Tibial nerve (tissue), 4 donors: ENCODE data around the gene SERPINE1. TPM values are rescaled to one million over a fixed set of nuclear protein-coding genes. Genes with fewer than 3 reads are reported as not detected.
A peak's percentile ranks its signal among the peaks of the same experiment; 100 is the strongest.

Source experiments
- DNase-seq, 2 donors: peaks; one replicate each; pipeline ENCODE4 v3.0.0-alpha.2; 2019; ENCODE audit warnings: low spot score in 2 of 2
- H3K27ac ChIP-seq, 4 donors: fragments of 200-600 bp; sonication (generic) in 3 of 4; one replicate each; pipeline ENCODE4 v1.5.1; 2017 to 2019; ENCODE audit warnings: mild to moderate bottlenecking in 1 of 4
- H3K27me3 ChIP-seq, 2 donors: fragments of 200-600 bp; sonication (generic) in 1 of 2; one replicate each; pipeline versions ENCODE4 v1.5.1 to v1.6.0; 2017 to 2019
- H3K36me3 ChIP-seq, 3 donors: fragments of 200-600 bp; sonication (generic); one replicate each; pipeline ENCODE4 v1.5.1; 2018 to 2019
- H3K4me1 ChIP-seq, 4 donors: fragments of 200-600 bp; sonication (generic) in 3 of 4; one replicate each; pipeline ENCODE4 v1.5.1; 2017 to 2019
- H3K4me3 ChIP-seq, 4 donors: fragments of 200-600 bp; sonication (generic) in 3 of 4; one replicate each; pipeline ENCODE4 v1.5.1; 2017 to 2019; ENCODE audit warnings: mild to moderate bottlenecking in 1 of 4, moderate library complexity in 1 of 4
- H3K9me3 ChIP-seq, 4 donors: fragments of 200-600 bp; sonication (generic) in 3 of 4; one replicate each; pipeline ENCODE4 v1.5.1; 2017 to 2019
- EP300 ChIP-seq, 2 donors: sonication (generic); formaldehyde crosslinking; IDR thresholded peaks; one replicate each; pipeline ENCODE4 v1.6.1; 2017; ENCODE audit warnings: antibody characterized with exemption in 2 of 2, mild to moderate bottlenecking in 1 of 2
- POLR2A ChIP-seq, 2 donors: fragments of 450-650 bp; IDR thresholded peaks; one replicate each; pipeline ENCODE4 v1.6.1; 2017; ENCODE audit warnings: antibody characterized with exemption in 2 of 2, mild to moderate bottlenecking in 2 of 2, moderate library complexity in 2 of 2
- WGBS, 2 donors: methylation state at CpG; one replicate each; pipeline ENCODE4 v1.1.5; 2018; 5-methylcytosine and 5-hydroxymethylcytosine counted together
- total RNA-seq, 4 donors: library from RNA; depleted of rRNA; stranded (reverse); fragments of >200 nt; gene quantifications; one replicate each; pipeline ENCODE4 v1.1.0, GENCODE V29; 2016
- TF ChIP-seq, protein P1 (sequence below), 5 experiments: fragments of 200-600 bp in 3 of 5; fragments of 450-650 bp in 2 of 5; sonication (generic) in 3 of 5; IDR thresholded peaks; one replicate each; pipeline ENCODE4 v1.5.1; 2016 to 2019; ENCODE audit warnings: antibody characterized with exemption in 5 of 5, mild to moderate bottlenecking in 3 of 5, moderate library complexity in 2 of 5

Gene SERPINE1
- total RNA-seq = 10 to 100 TPM in 2 of 4 donors, 1 to 10 TPM in 2; 3.3 to 13.9 (median 8.1) TPM

DNA sequence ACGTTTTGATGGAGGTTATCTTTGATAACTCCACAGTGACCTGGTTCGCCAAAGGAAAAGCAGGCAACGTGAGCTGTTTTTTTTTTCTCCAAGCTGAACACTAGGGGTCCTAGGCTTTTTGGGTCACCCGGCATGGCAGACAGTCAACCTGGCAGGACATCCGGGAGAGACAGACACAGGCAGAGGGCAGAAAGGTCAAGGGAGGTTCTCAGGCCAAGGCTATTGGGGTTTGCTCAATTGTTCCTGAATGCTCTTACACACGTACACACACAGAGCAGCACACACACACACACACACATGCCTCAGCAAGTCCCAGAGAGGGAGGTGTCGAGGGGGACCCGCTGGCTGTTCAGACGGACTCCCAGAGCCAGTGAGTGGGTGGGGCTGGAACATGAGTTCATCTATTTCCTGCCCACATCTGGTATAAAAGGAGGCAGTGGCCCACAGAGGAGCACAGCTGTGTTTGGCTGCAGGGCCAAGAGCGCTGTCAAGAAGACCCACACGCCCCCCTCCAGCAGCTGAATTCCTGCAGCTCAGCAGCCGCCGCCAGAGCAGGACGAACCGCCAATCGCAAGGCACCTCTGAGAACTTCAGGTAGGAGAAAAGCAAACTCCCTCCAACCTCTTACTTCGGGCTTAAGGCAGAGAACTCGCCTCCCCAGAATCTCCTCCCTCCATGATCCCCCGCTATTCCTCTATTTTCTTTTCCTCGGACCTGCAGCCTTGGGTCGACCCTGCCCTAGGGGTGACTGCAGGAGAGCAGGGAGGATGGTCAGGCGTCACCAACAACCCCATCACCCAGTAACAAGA lies at the start of gene SERPINE1:
TSS of gene SERPINE1 (plus strand) at position 454 of the 809 bp plus-strand sequence. CDS start 1,290 bp downstream, outside the sequence.
- Histone ChIP-seq H3K4me1 (peaks cover 0 to 54% (median 22%) of the 10 kb centered on the region in 4 donors), H3K9me3 (no peaks in the 10 kb centered on the region), H3K4me3 (peak within 1 kb of the TSS in 3 of 4 donors; percentile 8 to 33 (median 16)), H3K36me3 (no peaks in the 10 kb centered on the region), H3K27me3 (no peaks in the 10 kb centered on the region), H3K27ac (peak within 1 kb of the TSS; percentile 29 to 81 (median 66))
- 6 to 7% methylated on average over 19 to 22 of the region's 22 CpGs for WGBS, 2 donors
- DNase-seq = peak; percentile 80 to 92
- TF ChIP-seq, protein P1, sequence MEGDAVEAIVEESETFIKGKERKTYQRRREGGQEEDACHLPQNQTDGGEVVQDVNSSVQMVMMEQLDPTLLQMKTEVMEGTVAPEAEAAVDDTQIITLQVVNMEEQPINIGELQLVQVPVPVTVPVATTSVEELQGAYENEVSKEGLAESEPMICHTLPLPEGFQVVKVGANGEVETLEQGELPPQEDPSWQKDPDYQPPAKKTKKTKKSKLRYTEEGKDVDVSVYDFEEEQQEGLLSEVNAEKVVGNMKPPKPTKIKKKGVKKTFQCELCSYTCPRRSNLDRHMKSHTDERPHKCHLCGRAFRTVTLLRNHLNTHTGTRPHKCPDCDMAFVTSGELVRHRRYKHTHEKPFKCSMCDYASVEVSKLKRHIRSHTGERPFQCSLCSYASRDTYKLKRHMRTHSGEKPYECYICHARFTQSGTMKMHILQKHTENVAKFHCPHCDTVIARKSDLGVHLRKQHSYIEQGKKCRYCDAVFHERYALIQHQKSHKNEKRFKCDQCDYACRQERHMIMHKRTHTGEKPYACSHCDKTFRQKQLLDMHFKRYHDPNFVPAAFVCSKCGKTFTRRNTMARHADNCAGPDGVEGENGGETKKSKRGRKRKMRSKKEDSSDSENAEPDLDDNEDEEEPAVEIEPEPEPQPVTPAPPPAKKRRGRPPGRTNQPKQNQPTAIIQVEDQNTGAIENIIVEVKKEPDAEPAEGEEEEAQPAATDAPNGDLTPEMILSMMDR (IDR thresholded peaks at IDR 0.05) = peak; percentile 5 to 40 (median 10)
- TF ChIP-seq EP300 (IDR thresholded peaks at IDR 0.05) (peak in 1 of 2 donors; percentile 76), POLR2A (IDR thresholded peaks at IDR 0.05) (peak; percentile 62)

DNA sequence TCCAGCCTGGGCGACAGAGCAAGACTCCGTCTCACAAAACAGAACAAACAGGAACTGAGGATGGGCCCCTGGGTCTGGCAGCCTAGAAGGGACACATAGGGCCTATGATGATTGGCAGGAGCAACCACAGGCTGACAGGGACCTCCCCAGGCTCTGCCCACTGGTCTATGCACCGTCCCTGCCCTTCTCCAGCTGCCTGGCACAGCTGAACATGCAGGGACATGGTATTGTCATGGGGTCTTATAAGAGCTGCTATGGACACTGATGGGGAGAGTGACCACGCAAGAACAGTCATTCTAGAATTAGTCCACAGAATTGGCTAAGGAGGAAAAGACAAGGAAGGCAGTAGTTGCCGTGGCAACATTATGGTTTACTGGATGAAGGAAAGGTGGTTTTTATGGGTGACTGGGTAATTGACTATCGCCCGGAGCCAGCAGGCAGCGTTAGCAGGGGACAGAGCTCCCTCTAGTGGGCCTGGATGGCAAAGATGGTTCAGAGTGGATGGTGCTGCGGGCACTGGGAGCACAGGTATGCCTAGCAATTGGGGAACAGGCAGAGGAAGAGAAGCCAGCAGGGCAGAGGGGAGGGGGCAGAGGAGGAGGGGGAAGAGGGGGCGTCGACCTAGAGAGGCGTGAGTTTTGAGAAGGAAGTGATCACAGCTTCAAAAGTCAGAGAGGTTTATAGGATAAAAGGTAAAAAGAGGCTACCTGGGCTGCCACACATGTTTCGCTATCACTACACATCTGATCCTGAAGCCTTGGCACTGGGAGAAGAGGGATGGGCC lies 49.4 kb upstream of the SERPINE1 start:
- H3K4me1 ChIP-seq = peaks cover 0 to 4% (median 0%) of the 10 kb centered on the region in 4 donors
- H3K9me3 ChIP-seq = no peaks in the 10 kb centered on the region
- no peaks in the 10 kb centered on the region for H3K36me3 ChIP-seq
- 20 to 21% methylated on average over 13 of the region's 13 CpGs for WGBS, 2 donors
- H3K27ac ChIP-seq = no peak overlapping the region
- no peaks in the 10 kb centered on the region for H3K27me3 ChIP-seq
- peak; percentile 61 to 85 for DNase-seq
- TF ChIP-seq, protein P1 (IDR thresholded peaks at IDR 0.05) = peak; percentile 64 to 86 (median 78)
- TF ChIP-seq POLR2A (IDR thresholded peaks at IDR 0.05) (no peak), EP300 (IDR thresholded peaks at IDR 0.05) (no peak)
- no peak overlapping the region for H3K4me3 ChIP-seq

DNA sequence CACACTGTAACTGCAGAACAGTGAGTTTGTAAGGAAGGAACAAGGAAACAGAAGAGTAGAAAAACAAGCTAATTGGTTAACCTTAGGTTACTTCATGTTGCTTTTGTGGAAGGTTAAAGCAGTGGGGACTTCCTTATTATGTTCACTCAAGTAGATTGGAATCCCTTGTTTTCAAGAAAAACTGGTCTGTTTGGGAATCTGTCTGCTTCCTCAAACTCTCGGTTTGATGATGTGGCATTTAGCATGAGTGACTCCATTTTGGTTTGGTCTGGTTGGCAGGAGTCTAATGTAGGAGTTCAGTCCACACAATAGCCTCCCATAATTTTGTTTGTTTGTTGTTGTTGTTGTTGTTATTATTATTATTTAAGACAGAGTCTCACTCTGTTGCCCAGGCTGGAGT lies 45.5 kb upstream of the SERPINE1 start:
- H3K9me3 ChIP-seq = no peaks in the 10 kb centered on the region
- no peak overlapping the region for H3K4me3 ChIP-seq
- H3K27ac ChIP-seq = no peak overlapping the region
- H3K27me3 ChIP-seq = no peaks in the 10 kb centered on the region
- no peaks in the 10 kb centered on the region for H3K36me3 ChIP-seq
- TF ChIP-seq, protein P1 (IDR thresholded peaks at IDR 0.05) = no peak
- TF ChIP-seq POLR2A (IDR thresholded peaks at IDR 0.05) = no peak
- no peak for TF ChIP-seq EP300 (IDR thresholded peaks at IDR 0.05)
- peaks cover 0 to 18% (median 2%) of the 10 kb centered on the region in 4 donors for H3K4me1 ChIP-seq
- WGBS, 2 donors = 56 to 59% methylated on average over 1 of the region's 1 CpG
- no peak for DNase-seq

DNA sequence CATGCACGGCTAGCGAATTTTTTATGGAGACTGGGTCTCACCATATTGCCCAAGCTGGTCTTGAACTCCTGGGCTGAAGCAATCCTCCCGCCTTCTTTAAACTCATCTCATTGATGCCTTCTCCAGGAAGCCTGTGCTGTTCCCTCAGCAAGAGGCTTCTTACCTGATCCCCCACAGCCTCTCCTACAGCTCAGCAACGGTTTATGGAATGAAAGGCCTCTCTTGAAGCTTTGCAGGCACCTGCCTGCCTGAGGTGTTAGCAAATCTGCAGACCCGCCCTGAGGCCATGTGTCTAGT lies 42.1 kb upstream of the SERPINE1 start:
- no peak for DNase-seq
- H3K9me3 ChIP-seq = no peaks in the 10 kb centered on the region
- TF ChIP-seq POLR2A (IDR thresholded peaks at IDR 0.05) (no peak), EP300 (IDR thresholded peaks at IDR 0.05) (no peak)
- H3K4me3 ChIP-seq = peak overlapping the region; percentile 59 to 86 (median 70)
- WGBS, 2 donors = 64 to 74% methylated on average over 5 of the region's 5 CpGs
- peak overlapping the region; percentile 74 to 96 (median 92) for H3K27ac ChIP-seq
- H3K27me3 ChIP-seq = no peaks in the 10 kb centered on the region
- H3K36me3 ChIP-seq = peaks cover 0 to 32% (median 22%) of the 10 kb centered on the region in 3 donors
- H3K4me1 ChIP-seq = peaks cover 0 to 39% (median 10%) of the 10 kb centered on the region in 4 donors

DNA sequence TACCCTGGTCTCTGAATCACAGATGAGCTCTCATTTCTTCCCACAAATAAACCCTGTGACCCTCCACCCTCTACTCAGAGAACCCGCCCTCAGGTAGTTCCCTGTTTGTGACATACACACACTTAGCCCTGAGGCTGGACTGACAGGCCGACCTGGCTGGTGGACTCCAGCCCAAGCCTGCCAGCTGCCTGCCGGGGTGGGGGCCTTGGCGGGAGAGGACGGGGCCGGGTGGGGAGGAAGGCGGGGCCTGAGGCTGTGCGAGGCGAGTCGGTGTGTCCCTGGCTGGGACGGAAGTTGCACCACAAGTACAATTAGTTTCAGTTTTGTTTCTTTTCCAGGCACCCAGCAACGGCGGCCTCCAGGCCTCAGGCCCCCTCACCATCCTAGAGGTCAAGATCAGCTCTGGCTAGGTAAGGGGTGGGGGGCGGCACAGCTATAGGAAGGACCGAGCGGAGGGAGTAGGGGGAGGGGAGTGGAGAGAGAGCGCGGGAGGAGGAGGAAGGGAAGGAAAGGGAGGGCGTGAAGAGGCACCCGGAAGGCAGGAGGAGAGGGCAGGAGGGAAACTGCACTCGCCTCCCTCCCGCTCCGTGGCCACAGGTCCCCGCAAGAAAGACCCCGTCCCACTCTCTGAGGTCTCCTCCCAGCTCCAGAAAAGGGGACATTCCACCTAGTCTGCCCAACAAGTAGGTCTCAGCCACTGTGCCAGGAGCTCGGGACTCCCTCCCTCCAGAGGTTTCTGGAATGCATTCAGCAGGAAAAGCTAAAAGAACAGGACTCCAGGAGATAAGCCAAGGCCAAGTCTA lies 41.5 kb upstream of the SERPINE1 start, which contains the start of gene TRIM56:
TSS of gene TRIM56 (plus strand) at position 320 of the 803 bp plus-strand sequence. CDS start 1,832 bp downstream, outside the sequence.
- peak within 1 kb of the TSS; percentile 59 to 86 (median 70) for H3K4me3 ChIP-seq
- 1% methylated on average over 26 of the region's 26 CpGs for WGBS, 2 donors
- H3K36me3 ChIP-seq = peaks cover 0 to 37% (median 22%) of the 10 kb centered on the region in 3 donors
- H3K4me1 ChIP-seq = peaks cover 0 to 39% (median 10%) of the 10 kb centered on the region in 4 donors
- peak within 1 kb of the TSS; percentile 74 to 96 (median 92) for H3K27ac ChIP-seq
- H3K27me3 ChIP-seq = no peaks in the 10 kb centered on the region
- no peaks in the 10 kb centered on the region for H3K9me3 ChIP-seq
- TF ChIP-seq, protein P1 (IDR thresholded peaks at IDR 0.05) = no peak
- TF ChIP-seq EP300 (IDR thresholded peaks at IDR 0.05) = peak in 1 of 2 donors; percentile 81
- peak in 1 of 2 donors; percentile 54 for TF ChIP-seq POLR2A (IDR thresholded peaks at IDR 0.05)
- DNase-seq = peak; percentile 69
